ENCODE data around the gene PREX1.

- TF ChIP-seq POLR2A (IDR thresholded peaks at IDR 0.05) (no peak), POLR2AphosphoS5 (IDR thresholded peaks at IDR 0.05) (no peak), CTCF (IDR thresholded peaks at IDR 0.05) (no peak)
Observed at GRCh38 chr20:48648482-48649051, 179.2 kb downstream of the PREX1 start.
